HG02588 (cell line): ENCODE results near the gene KCNB1.

Experiments used
- ATAC-seq: cut with Tn5 transposase; IDR thresholded peaks from one replicate; pipeline ENCODE4 v1.9.1; 2021; ENCODE audit warnings: mild to moderate bottlenecking, moderate library complexity; ENCODE audit not compliant: unreplicated experiment

The KCNB1 gene

GRCh38 chr20:49501917-49502316, 19.4 kb upstream of the KCNB1 start:
- no peak for ATAC-seq

DNA sequence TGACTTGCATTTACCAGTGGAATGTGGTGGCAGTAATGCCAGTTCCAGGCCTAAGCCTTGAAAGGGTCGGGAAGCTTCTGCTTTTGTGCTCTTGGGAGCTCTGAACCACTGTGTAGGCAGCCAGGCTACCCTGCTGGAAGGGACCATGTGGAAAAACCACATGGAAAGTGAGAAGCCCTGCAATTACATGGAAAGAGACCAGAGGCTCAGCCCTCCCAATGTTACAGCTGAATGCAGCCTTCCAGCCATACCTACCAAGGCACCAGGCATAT, 14.9 kb upstream of the KCNB1 start:
- ATAC-seq, result no peak

DNA sequence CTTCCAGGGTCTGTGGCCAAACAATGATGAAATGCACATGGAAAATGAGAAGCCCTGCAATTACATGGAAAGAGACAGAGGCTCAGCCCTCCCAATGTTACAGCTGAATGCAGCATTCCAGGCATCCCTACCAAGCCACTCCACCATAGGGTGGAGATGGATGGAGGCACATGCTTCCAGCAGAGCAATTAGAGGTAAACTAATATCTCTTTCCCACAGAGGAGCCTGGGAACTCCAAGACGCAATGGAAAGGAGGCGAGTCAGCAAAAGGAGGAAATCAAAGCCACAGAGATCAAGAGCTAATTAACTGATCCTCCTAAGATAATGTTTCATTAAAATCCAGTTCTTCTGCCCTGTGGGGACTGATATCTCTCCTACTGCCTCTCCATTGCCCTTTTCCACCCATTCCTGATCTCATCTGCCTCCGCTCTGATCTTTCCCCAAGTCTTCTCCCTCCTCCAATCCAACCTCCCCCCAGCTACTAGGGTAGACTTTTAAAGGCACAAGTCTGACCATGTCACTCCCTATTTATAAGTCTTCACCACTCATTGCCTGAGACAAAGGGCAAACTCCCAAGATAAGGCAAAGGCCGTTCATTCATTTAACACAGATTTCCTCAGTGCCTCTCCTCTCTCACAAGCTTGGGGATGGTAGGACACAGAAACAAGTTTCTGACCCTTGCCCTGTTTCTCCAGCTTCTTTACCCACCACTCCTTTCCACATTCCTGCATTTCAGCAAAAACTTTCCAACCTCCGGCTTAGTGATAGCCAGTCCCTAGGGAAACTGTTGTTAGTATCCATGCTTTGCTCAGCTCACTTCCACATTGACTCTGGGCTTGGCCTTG, 14.3 kb upstream of the KCNB1 start:
- ATAC-seq, result no peak

GRCh38 chr20:49496043-49496442, 13.6 kb upstream of the KCNB1 start:
- no peak for ATAC-seq

GRCh38 chr20:49490689-49491088, 8.2 kb upstream of the KCNB1 start:
- ATAC-seq, result no peak

GRCh38 chr20:49489688-49490087, 7.2 kb upstream of the KCNB1 start:
- no peak for ATAC-seq

DNA sequence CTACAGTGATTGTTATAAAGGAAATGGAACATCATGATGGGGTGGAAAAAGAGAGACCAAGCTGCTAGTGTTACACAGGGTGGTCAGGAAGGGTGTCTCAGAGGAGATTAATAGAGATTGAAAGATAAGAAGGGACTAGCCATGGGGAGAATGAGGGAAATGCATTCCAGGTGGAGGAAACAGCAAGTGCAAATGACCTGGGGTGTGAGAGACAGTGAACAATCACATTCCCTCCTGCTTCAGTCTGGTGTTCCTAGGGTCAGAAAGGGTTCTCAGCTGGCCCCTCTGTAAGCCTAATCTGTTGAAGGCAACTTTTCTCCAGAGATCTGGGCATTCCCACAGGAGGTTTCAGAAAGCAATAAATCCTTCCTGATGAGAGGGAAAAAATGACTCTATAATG, 3.6 kb upstream of the KCNB1 start:
- ATAC-seq, result no peak

GRCh38 chr20:49485563-49485962, 3.1 kb upstream of the KCNB1 start:
- no peak for ATAC-seq

GRCh38 chr20:49484180-49485140, 2.0 kb upstream of the KCNB1 start:
- no peak for ATAC-seq

GRCh38 chr20:49483696-49484123, 1.2 kb upstream of the KCNB1 start:
- ATAC-seq, result no peak

DNA sequence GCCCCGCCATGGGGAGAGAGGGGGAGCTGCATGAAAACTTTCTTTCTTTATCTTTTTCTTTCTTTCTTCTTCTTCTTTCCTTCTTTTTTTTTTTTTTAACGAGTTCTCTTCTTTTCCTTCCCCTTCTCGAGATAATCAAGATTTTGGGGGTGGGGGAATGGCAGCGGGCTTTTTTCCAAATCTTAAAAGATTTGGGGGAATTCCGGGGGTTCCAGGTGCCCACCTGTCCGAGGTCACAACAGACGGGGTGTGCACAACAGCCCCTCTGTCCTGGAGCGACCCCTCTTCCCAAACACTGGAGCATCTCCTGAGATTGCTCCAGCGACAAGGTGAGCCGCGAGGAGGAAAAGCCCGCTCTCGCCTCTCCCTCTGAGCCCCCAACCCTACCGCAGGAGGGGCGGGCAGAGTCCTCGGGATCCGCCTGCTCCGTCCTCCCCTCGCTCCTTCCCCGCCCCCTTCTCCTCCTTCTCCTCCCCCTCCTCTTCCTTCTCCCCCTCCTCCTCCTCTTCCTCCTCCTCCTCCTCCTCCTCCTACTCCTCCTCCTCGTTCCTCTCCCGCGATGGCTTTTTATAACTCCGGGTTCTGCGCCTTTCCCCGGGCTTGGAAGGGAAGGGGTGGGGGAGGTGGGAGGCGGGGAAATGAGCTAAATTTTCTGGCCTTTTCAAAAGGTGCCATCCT, 689 bp upstream of the KCNB1 start:
- no peak for ATAC-seq

GRCh38 chr20:49482173-49482572, 295 bp downstream of the KCNB1 start:
- ATAC-seq, result no peak

DNA sequence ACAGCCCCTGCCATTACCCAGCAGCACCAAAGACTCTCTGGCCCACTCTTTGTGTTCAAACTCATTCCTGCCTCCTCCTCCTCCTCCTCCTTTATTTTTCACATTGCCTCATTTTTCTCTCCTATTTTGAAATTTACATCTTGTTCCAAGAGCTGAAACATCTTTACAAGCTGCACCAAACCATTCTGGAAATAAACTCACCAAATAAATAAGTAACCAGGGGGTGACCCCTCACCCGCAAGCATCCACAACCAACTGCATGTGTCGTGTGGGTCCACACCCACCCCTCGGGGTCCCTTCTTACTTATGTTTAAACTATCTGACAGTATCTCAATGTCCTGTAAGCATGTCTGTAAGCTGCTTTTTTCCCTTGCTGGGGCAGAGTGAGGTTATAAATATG, 1.4 kb downstream of the KCNB1 start:
- no peak for ATAC-seq

DNA sequence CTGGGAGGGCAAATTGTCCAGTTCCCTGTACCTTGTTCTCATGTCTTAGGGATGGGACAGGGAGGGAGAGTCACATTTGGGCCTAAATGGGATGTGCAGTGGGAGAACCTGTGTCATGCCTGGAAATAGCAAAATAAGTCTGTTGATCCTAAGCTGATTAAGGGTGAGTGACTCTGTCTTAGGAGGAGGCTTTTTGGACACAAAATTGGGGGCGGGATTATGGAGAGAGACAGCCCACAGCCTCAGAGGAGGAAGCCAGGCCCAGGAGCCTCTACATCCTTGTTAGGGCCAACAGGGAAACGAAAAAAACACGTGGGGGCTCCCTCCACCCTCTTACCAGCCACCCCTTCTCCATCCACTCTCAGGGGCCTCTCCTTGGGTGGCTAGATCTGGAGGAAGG, 2.2 kb downstream of the KCNB1 start:
- ATAC-seq, result no peak

- ATAC-seq, result no peak
These were observed 2.7 kb downstream of the KCNB1 start for GRCh38 chr20:49479785-49480184.

GRCh38 chr20:49478754-49479689, 3.4 kb downstream of the KCNB1 start:
- ATAC-seq, result no peak

DNA sequence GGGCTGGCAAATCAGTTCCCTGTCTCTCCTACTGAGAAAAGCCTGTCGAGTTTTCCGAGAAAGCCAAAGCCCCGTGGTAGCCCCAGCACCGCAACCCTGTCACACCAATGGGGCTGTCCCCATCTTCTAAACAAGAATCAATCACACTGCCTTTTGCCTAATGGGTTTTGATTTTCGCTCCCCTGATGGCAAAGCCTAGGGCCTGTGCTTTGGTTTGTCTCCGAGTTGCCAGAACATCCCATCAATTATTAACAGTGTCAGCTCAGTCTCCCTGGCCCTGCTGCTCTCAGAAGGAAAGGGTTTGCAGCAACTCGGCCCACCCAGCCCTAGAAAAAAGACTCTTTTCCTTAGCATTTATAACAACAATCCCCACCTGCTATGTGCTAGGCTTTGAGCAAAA, 4.2 kb downstream of the KCNB1 start:
- no peak for ATAC-seq

DNA sequence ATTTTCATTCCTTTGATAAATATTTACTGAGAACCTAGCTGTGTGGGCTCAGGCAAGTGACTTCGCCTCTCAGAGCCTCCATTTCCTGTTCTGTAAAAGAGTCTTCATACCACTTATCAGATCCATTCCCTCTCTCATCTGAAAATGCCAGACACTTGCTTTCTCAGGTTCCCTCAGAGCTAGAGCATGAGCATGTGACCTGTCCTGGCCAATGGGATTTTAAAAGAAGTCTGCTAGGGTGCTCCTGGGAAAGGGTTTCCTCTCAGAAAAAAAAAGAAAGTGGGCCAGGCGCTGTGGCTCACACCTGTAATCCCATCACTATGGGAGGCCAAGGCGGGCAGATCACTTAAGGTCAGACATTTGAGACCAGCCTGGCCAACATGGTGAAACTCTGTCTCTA, 5.3 kb downstream of the KCNB1 start:
- ATAC-seq, result no peak

DNA sequence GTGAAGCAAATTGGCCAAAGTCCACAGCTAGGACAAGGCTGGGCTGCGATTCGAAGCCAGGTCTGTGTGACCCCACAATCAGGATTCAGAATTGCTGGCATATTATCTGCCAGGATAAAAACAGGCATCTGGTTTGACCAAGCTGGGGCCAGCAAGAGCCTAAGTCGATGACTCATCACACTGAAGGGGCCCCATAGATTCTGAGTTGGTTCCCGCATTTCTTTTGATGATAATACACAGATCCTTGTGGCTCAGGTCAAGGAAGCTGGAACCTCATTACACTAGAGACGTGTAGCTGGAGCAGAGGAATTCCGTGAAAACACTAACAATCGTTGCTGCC, 6.5 kb downstream of the KCNB1 start:
- ATAC-seq, result no peak

DNA sequence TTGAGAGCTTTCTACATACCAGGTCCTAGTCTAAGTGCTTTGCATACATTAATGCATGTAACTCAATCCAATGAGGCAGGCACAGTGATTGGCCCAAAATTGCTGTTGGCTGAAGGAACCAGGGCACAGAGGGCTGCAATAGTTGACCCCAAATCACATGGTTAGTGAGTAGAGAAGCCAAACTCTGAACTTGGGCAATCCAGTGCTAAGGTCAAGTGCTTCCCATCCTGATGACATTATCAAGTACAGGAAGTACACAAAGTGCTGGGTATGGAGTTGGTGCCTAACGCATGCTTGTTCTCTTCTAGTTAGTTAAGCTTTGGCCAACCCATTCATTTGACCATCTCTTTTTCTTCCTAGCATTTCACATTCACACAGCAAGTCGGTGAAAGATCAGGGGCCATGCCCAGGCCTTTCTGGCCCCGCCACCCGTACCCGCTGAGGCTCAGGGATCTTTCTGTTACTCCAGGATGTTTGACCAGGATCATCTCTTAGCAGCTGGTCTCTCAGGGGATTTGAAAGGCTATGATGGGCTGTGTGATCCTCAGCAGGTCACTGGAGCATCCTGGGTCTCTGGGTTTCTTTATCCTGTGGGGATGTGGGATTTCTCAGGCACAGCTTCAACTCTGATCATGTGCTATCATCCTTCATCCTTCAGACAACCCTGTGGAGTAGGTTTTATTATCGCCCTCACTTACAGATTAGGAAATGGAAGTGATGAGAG, 7.0 kb downstream of the KCNB1 start:
- no peak for ATAC-seq
